Nephron progenitor cell (in vitro differentiated cells): Measurements from ENCODE around the gene BHLHA15.
A peak's percentile ranks its signal among the peaks of the same experiment; 100 is the strongest.

Source experiments
- DNase-seq: peaks from one replicate; pipeline ENCODE4 v3.0.0; 2021
- H3K27ac Mint-ChIP-seq: 2 replicates; pipeline ENCODE4 v1.8.0; 2021; ENCODE audit warnings: mild to moderate bottlenecking, moderate library complexity, mixed read lengths
- H3K27me3 Mint-ChIP-seq: 2 replicates; pipeline ENCODE4 v1.8.0; 2021; ENCODE audit warnings: mild to moderate bottlenecking, low read depth, mixed read lengths; ENCODE audit not compliant: poor library complexity
- H3K36me3 Mint-ChIP-seq: 2 replicates; pipeline ENCODE4 v1.8.0; 2021; ENCODE audit warnings: low read depth, mixed read lengths
- H3K4me1 Mint-ChIP-seq: 2 replicates; pipeline ENCODE4 v1.8.0; 2021; ENCODE audit warnings: mixed read lengths
- H3K4me3 Mint-ChIP-seq: 2 replicates; pipeline ENCODE4 v1.8.0; 2021; ENCODE audit warnings: mild to moderate bottlenecking, moderate library complexity, mixed read lengths
- H3K9me3 Mint-ChIP-seq: 2 replicates; pipeline ENCODE4 v1.8.0; 2021; ENCODE audit warnings: mild to moderate bottlenecking, moderate library complexity, mixed read lengths
- TF ChIP-seq, protein P1 (sequence below): fragments of 200-600 bp; sonication (generic); IDR thresholded peaks from 2 replicates; pipeline ENCODE4 v1.5.0; 2021; ENCODE audit warnings: antibody characterized with exemption

BHLHA15 gene

DNA sequence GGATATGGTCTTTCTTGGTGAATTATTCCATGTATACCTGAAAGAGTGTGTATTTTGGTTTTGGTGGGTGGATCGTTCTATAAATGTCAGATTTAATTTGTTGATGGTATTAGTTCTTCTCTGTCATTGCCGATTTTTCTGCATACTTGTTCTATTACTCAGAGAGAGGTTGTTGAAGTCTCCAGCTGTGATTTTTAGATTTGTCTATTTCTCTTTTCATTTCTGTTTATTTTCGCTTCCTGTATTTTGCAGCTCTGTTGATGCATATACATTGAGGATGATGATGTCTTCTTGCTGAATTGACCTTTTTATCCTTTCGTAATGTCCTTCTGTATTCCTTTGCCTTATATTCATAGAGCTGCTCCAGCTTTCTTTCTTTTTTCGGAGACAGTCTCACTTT is 12.1 kb upstream of the BHLHA15 start:
- Mint-ChIP-seq H3K27me3 (peaks cover 3% of the 10 kb centered on the region), H3K4me3 (no peak overlapping the region), H3K27ac (no peak overlapping the region), H3K4me1 (no peaks in the 10 kb centered on the region), H3K9me3 (peaks cover 14% of the 10 kb centered on the region), H3K36me3 (peaks cover 57% of the 10 kb centered on the region)
- TF ChIP-seq, protein P1, sequence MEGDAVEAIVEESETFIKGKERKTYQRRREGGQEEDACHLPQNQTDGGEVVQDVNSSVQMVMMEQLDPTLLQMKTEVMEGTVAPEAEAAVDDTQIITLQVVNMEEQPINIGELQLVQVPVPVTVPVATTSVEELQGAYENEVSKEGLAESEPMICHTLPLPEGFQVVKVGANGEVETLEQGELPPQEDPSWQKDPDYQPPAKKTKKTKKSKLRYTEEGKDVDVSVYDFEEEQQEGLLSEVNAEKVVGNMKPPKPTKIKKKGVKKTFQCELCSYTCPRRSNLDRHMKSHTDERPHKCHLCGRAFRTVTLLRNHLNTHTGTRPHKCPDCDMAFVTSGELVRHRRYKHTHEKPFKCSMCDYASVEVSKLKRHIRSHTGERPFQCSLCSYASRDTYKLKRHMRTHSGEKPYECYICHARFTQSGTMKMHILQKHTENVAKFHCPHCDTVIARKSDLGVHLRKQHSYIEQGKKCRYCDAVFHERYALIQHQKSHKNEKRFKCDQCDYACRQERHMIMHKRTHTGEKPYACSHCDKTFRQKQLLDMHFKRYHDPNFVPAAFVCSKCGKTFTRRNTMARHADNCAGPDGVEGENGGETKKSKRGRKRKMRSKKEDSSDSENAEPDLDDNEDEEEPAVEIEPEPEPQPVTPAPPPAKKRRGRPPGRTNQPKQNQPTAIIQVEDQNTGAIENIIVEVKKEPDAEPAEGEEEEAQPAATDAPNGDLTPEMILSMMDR, result no peak
- DNase-seq, result no peak

DNA sequence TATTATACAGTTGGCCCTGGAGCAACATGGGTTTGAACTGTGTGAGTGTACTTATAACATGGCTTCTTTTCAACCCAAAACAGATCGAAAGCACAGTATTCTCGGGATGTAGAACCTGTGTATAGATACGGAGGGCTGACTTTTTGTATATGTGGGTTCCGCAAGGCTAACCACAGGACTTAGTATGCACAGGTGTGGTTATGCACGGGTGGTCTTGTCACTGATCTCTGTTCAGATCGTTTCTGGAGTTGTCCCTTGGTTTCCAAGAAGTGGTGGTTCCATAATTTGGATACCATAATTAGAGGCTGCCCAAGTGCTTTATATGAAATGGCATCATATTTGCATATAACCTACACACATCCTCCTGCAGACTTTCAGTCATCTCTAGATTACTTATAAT is 10.9 kb upstream of the BHLHA15 start:
- no peak for DNase-seq
- peaks cover 5% of the 10 kb centered on the region for H3K4me1 Mint-ChIP-seq
- no peak overlapping the region for H3K27ac Mint-ChIP-seq
- H3K36me3 Mint-ChIP-seq, result peaks cover 66% of the 10 kb centered on the region
- H3K27me3 Mint-ChIP-seq, result peaks cover 3% of the 10 kb centered on the region
- H3K4me3 Mint-ChIP-seq, result no peak overlapping the region
- TF ChIP-seq, protein P1, result no peak
- peaks cover 14% of the 10 kb centered on the region for H3K9me3 Mint-ChIP-seq

DNA sequence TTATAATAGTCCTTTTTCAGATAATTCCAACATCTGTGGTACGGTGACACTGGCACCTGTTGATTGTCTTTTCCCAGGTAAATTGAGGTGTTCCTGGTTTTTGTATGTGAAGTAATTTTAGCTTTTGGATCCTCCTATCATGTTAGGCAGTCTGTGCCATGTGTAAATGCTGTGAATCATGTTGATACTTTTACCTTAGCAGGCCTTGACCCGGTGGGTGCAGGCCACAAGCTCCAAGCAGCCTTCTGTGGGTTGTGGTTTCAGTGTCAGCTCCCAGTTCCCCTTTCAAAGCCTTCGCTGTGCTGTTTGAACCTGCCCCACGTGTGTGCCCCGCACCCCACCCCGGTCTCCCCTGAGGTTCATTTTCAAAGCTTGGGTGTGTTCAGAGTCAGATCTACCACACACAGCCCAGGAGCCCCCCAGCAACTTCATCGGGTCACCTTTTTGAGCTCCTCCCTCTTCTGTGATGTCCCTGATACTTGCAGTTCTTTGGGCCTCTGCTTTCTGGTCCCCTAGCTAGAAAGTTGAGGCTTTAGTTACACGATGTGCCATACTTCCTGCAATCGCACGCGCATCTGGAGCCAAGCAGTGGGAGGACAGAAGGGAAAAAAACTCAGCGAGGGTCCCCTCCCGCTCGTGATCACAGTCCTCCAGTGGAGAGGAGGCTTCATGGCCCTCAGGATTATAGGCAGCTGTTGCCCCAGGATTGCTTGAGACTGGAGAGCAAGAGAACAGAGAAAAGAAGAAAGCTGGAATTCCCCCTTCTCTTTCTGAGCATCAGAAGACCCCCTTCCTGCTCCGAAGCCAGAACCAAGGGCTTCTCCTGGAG is 8.7 kb upstream of the BHLHA15 start:
- peaks cover 14% of the 10 kb centered on the region for H3K9me3 Mint-ChIP-seq
- H3K4me3 Mint-ChIP-seq, result no peak overlapping the region
- TF ChIP-seq, protein P1, result no peak
- peaks cover 5% of the 10 kb centered on the region for H3K4me1 Mint-ChIP-seq
- peaks cover 76% of the 10 kb centered on the region for H3K36me3 Mint-ChIP-seq
- H3K27ac Mint-ChIP-seq, result peak overlapping the region; percentile 74
- peaks cover 3% of the 10 kb centered on the region for H3K27me3 Mint-ChIP-seq
- DNase-seq, result no peak

DNA sequence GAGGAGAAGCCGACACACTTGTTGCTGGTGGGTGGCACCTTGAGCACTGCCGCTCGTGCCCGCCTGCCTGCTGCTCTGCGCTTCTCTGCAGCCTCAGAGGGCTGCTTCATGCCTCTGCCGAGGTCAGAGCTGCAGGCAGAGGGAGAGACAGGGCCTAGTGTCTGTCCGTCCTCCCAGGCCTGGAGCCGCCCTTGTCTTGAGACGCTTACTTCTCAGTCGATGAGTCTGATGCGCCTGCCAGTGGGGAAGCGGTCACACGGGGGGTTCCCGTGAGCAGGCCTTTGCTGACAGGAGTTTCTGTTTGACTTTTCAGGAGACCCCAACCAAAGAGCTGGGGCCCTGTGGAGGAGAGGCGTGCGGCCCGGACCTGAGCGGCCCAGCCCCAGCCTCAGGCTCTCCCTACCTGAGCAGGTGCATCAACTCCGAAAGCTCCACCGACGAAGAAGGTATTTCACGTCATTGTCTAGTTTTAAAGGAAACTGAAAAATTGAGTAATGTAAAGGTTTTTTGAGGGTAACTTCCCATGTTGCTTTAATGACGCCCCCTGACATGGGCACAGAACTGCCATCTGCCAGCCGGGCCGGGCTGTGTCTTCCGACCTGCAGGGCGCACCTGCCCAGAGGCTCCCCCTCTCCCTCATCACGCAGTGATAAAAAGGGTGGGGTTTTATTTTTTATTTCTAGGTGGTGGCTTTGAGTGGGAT is 7.8 kb upstream of the BHLHA15 start:
- H3K27ac Mint-ChIP-seq, result no peak overlapping the region
- no peak overlapping the region for H3K4me3 Mint-ChIP-seq
- peaks cover 13% of the 10 kb centered on the region for H3K9me3 Mint-ChIP-seq
- TF ChIP-seq, protein P1, result no peak
- no peak for DNase-seq
- peaks cover 5% of the 10 kb centered on the region for H3K4me1 Mint-ChIP-seq
- peaks cover 3% of the 10 kb centered on the region for H3K27me3 Mint-ChIP-seq
- peaks cover 70% of the 10 kb centered on the region for H3K36me3 Mint-ChIP-seq

DNA sequence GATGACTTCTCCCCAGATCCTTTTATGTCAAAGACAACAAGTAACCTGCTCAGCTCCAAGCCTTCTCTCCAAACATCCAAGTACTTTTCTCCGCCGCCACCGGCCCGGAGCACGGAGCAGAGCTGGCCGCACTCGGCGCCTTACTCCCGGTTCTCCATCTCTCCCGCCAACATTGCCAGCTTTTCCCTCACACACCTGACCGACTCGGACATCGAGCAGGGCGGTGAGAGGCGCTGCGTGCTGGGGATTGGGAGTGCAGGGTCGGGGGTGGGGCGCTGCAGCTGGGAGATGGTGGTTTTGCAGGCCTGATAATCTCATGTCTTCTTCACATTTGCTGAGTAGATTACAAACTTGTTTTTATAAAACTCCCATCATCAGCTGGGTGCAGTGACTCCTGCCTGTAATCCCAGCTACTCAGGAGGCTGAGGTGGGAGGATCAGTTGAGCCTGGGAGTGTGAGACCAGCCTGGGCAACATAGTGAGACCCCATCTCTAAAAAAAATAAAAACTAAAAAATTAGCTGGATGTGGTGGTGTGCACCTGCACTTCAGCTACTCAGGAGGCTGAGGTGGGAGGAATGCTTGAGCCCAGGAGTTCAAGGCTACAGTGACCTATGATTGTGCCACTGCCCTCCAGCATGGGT is 7.2 kb upstream of the BHLHA15 start:
- H3K27me3 Mint-ChIP-seq, result peaks cover 3% of the 10 kb centered on the region
- H3K36me3 Mint-ChIP-seq, result peaks cover 63% of the 10 kb centered on the region
- no peak overlapping the region for H3K27ac Mint-ChIP-seq
- peaks cover 5% of the 10 kb centered on the region for H3K4me1 Mint-ChIP-seq
- H3K4me3 Mint-ChIP-seq, result no peak overlapping the region
- TF ChIP-seq, protein P1, result no peak
- H3K9me3 Mint-ChIP-seq, result peaks cover 7% of the 10 kb centered on the region
- DNase-seq, result no peak
